K562 (cell line): ENCODE data around the gene ANXA2. TPM values are rescaled to one million over a fixed set of nuclear protein-coding genes. Genes with fewer than 3 reads are reported as not detected.
A peak's percentile ranks its signal among the peaks of the same experiment; 100 is the strongest.

Source experiments
- ATAC-seq: fragments of 200-7000 bp; cut with Tn5 transposase; 3 replicates; pipeline ENCODE4 v1.9.1; 2020; ENCODE audit warnings: moderate library complexity
- BruUV-seq: library from RNA; stranded (reverse); fragments of 400-500 nt; replicated peaks from 2 replicates; lab custom pipeline; 2021; lab: Mats Ljungman, UMichigan
- CTCF ChIA-PET: fragments of 300-600 bp; formaldehyde crosslinking; extraction: SDS; loops from one replicate; lab custom pipeline; 2021; ENCODE audit warnings: low intra/inter-chr PET ratio; lab: Yijun Ruan, JAX
- POLR2A ChIA-PET: fragments of 300-600, 350-650 bp; sonication (Branson Sonifier 250); formaldehyde crosslinking; extraction: SDS; loops from one replicate; lab custom pipeline; 2021; ENCODE audit warnings: antibody characterized with exemption, inconsistent platforms; lab: Yijun Ruan, JAX
- DNase-seq, 4 experiments: peaks; one replicate each; pipeline versions ENCODE4 v3.0.0 to v3.0.0-alpha.2; 2011 to 2018; ENCODE audit warnings: low spot score in 3 of 4, mixed read lengths in 3 of 4; ENCODE audit errors: extremely low read depth in 1 of 4
- FAIRE-seq: peaks from 2 replicates; lab custom pipeline; 2011; peaks lifted over from hg19 to GRCh38; lab: Jason Lieb, UNC
- H2AFZ ChIP-seq: 2 replicates; pipeline ENCODE4 v1.6.0; 2011; ENCODE audit warnings: low read depth, low read length, control low read depth, inconsistent platforms
- H3K27ac ChIP-seq: fragments of 200-600 bp; 3 replicates; pipeline ENCODE4 v1.8.0; 2011; ENCODE audit warnings: low read depth, mild to moderate bottlenecking, control low read depth, inconsistent platforms, low read length, moderate library complexity, mixed read lengths; ENCODE audit errors: extremely low read depth
- H3K27me3 ChIP-seq, 2 experiments: fragments of 300-600 bp in 1 of 2; 2 replicates in 1 of 2; 3 replicates in 1 of 2; pipeline versions ENCODE4 v1.6.0 to v1.8.0; 2011; ENCODE audit warnings: inconsistent platforms in 2 of 2, low read length in 2 of 2, mild to moderate bottlenecking in 1 of 2, mixed read lengths in 1 of 2, moderate library complexity in 1 of 2; ENCODE audit not compliant: control insufficient read depth in 2 of 2, insufficient read depth in 2 of 2
- H3K36me3 ChIP-seq: fragments of 300-600 bp; 3 replicates; pipeline ENCODE4 v1.8.0; 2011; ENCODE audit warnings: mild to moderate bottlenecking, low read length, inconsistent platforms; ENCODE audit not compliant: control insufficient read depth, insufficient read depth
- H3K4me1 ChIP-seq, 2 experiments: fragments of 200-600 bp in 1 of 2; replicated peaks in 1 of 2; 2 replicates in 1 of 2; 3 replicates in 1 of 2; pipeline versions ENCODE4 v1.5.1 to v1.8.0; 2011; ENCODE audit warnings: inconsistent platforms in 2 of 2, low read length in 2 of 2, mild to moderate bottlenecking in 1 of 2, mixed read lengths in 1 of 2, moderate library complexity in 1 of 2; ENCODE audit not compliant: control insufficient read depth in 2 of 2, insufficient read depth in 2 of 2
- H3K4me2 ChIP-seq: 2 replicates; pipeline ENCODE4 v1.6.1; 2011; ENCODE audit warnings: low read length, control low read depth, inconsistent platforms, mixed read lengths; ENCODE audit not compliant: insufficient read depth
- H3K4me3 ChIP-seq: fragments of 200-600 bp; sonication (generic), shearing (Covaris generic); 2 replicates; pipeline ENCODE4 v1.5.1; 2016; ENCODE audit warnings: control low read depth, inconsistent platforms
- H3K79me2 ChIP-seq: fragments of 200-600 bp; 3 replicates; pipeline ENCODE4 v1.8.0; 2011; ENCODE audit warnings: low read length, inconsistent platforms; ENCODE audit not compliant: control insufficient read depth, insufficient read depth
- H3K9ac ChIP-seq, 2 experiments: 2 replicates each; pipeline versions ENCODE4 v1.6.0 to v1.6.1; 2011; ENCODE audit warnings: low read depth in 2 of 2, low read length in 2 of 2, control low read depth in 1 of 2, inconsistent platforms in 1 of 2, mild to moderate bottlenecking in 1 of 2, mixed read lengths in 1 of 2; ENCODE audit not compliant: insufficient read depth in 1 of 2
- H3K9me1 ChIP-seq: one replicate; pipeline ENCODE4 v1.6.0; 2011; ENCODE audit warnings: inconsistent platforms, mild to moderate bottlenecking, low read length, moderate library complexity; ENCODE audit not compliant: control insufficient read depth, insufficient read depth
- H3K9me3 ChIP-seq: replicated peaks from 2 replicates; pipeline ENCODE4 v1.5.1; 2011; ENCODE audit warnings: low read depth, low read length, inconsistent platforms; ENCODE audit not compliant: control insufficient read depth, insufficient read depth
- H4K20me1 ChIP-seq: replicated peaks from 2 replicates; pipeline ENCODE4 v1.6.1; 2011; ENCODE audit warnings: low read length, inconsistent platforms, mixed read lengths; ENCODE audit not compliant: control insufficient read depth, insufficient read depth
- FOXP4 ChIP-seq: sonication (generic); formaldehyde crosslinking; IDR thresholded peaks from 2 replicates; pipeline ENCODE4 v1.8.0; 2022; ENCODE audit warnings: mild to moderate bottlenecking, missing genetic modification reagents, borderline replicate concordance
- POLR2A ChIP-seq: fragments of 450-650 bp; conservative IDR thresholded peaks from 2 replicates; pipeline ENCODE4 v1.6.1; 2016
- WGBS: fragments of 100-300 bp; shearing (Covaris generic); methylation state at CpG from one replicate; pipeline ENCODE4 v1.1.6; 2016; ENCODE audit warnings: low coverage, mixed read lengths; ENCODE audit not compliant: insufficient coverage; ENCODE audit errors: missing lambda C conversion rate; 5-methylcytosine and 5-hydroxymethylcytosine counted together
- in situ Hi-C: fragments of 300-500 bp; cut with MboI; formaldehyde crosslinking; loops from 4 replicates; pipeline ENCODE4 v1.15.0; 2018; ENCODE audit warnings: inconsistent platforms, mixed read lengths
- intact Hi-C: fragments of 100-400 bp; cut with micrococcal nuclease; formaldehyde crosslinking; loops from 2 replicates; pipeline ENCODE4 v1.14.2; 2022
- polyA plus RNA-seq, 8 experiments: library from polyadenylated mRNA; depleted of rRNA in 4 of 8; stranded (reverse) in 5 of 8; unstranded in 3 of 8; fragments of >200 nt; fragmentation: Nextera tagmentation in 2 of 8; fragmentation: Illumina TruSeq in 1 of 8; extraction: Ambion mirVana in 2 of 8; extraction: Trizol in 1 of 8; gene quantifications; 2 replicates each; pipeline versions ENCODE4 v1.2.1 to v1.2.3, GENCODE V29; 2011 to 2014; ENCODE audit warnings: inconsistent platforms in 1 of 8, missing spikeins in 1 of 8
- total RNA-seq, 7 experiments: library from RNA; depleted of rRNA in 6 of 7; stranded (reverse); fragments of >200 nt in 6 of 7; fragmentation: Illumina TruSeq in 2 of 7; extraction: Trizol in 2 of 7; gene quantifications; 2 replicates each; pipeline versions ENCODE4 v1.2.1 to v1.2.3, GENCODE V29; 2011 to 2021; ENCODE audit warnings: low replicate concordance in 1 of 7
- TF ChIP-seq, protein P1 (sequence below): fragments of 450-650 bp; formaldehyde crosslinking; IDR thresholded peaks from 2 replicates; pipeline ENCODE4 v1.4.0; 2020; ENCODE audit warnings: mild to moderate bottlenecking, mixed read lengths
- TF ChIP-seq, protein P2 (sequence below): sonication (generic); formaldehyde crosslinking; IDR thresholded peaks from 2 replicates; pipeline ENCODE4 v1.8.0; 2022; ENCODE audit warnings: missing genetic modification reagents, mild to moderate bottlenecking, borderline replicate concordance

Gene ANXA2
- total and polyA plus RNA-seq, 9 of the 15 experiments (the other 6 are each of a cell fraction or from before 2014, with no cell fraction given), result 301 to 1,102 (median 452) TPM

DNA sequence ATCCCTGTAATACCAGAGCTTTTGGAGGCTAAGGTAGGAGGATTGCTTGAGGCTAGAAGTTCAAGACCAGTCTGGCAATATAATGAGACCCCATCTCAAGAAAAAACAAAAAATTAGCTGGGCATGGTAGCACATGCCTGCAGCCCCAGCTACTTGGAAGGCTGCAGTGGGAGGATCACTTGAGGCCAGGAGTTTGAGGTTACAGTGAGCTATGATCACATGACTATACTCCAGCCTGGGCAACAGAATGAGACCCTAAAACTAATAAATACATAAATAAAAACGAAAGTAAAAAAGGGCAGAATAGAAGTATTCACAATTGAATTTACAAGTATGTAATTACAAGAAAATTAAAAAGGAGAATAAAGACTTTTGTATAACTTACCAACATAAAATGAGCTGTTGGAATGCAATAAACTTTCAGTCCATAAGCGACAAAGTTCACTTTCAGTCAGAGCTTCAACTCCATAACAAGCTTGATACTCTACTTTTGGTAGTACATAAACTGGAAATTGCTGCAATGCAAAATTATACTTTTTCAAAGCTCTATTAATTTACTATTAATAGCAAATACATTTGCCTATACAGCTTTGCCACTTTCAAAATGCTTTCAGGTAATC, 44.4 kb upstream of the ANXA2 start:
- DNase-seq, result no peak
- no TSS peak for BruUV-seq
- intact Hi-C loops (no loop called here), in situ Hi-C loops (no loop called here)
- no peaks in the 10 kb centered on the region for H3K27me3 ChIP-seq
- WGBS, result 50% methylated on average over 2 of the region's 2 CpGs
- no peak overlapping the region for H3K9ac ChIP-seq
- ATAC-seq, result no peak
- TF ChIP-seq POLR2A (no peak), FOXP4 (no peak)
- TF ChIP-seq, protein P1, sequence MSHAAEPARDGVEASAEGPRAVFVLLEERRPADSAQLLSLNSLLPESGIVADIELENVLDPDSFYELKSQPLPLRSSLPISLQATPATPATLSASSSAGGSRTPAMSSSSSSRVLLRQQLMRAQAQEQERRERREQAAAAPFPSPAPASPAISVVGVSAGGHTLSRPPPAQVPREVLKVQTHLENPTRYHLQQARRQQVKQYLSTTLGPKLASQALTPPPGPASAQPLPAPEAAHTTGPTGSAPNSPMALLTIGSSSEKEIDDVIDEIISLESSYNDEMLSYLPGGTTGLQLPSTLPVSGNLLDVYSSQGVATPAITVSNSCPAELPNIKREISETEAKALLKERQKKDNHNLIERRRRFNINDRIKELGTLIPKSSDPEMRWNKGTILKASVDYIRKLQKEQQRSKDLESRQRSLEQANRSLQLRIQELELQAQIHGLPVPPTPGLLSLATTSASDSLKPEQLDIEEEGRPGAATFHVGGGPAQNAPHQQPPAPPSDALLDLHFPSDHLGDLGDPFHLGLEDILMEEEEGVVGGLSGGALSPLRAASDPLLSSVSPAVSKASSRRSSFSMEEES, result peak; percentile 59; the same call in 1 of the 2 replicates
- TF ChIP-seq, protein P2, sequence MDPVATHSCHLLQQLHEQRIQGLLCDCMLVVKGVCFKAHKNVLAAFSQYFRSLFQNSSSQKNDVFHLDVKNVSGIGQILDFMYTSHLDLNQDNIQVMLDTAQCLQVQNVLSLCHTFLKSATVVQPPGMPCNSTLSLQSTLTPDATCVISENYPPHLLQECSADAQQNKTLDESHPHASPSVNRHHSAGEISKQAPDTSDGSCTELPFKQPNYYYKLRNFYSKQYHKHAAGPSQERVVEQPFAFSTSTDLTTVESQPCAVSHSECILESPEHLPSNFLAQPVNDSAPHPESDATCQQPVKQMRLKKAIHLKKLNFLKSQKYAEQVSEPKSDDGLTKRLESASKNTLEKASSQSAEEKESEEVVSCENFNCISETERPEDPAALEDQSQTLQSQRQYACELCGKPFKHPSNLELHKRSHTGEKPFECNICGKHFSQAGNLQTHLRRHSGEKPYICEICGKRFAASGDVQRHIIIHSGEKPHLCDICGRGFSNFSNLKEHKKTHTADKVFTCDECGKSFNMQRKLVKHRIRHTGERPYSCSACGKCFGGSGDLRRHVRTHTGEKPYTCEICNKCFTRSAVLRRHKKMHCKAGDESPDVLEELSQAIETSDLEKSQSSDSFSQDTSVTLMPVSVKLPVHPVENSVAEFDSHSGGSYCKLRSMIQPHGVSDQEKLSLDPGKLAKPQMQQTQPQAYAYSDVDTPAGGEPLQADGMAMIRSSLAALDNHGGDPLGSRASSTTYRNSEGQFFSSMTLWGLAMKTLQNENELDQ (CRISPR knock-in tag), result no peak
- CTCF ChIA-PET, result interaction anchor here (0.5 to 0.8 kb wide), 2 partner anchors 113 to 266 kb away, joined by 3 read pairs; no protein-coding TSS in a partner anchor
- H3K4me3 ChIP-seq, result no peak overlapping the region
- no peak overlapping the region for H3K4me2 ChIP-seq
- H3K9me3 ChIP-seq, result no peaks in the 10 kb centered on the region
- no peaks in the 10 kb centered on the region for H3K9me1 ChIP-seq
- H4K20me1 ChIP-seq, result no peaks in the 10 kb centered on the region
- no peak overlapping the region for H3K27ac ChIP-seq
- POLR2A ChIA-PET, result interaction anchor here (0.6 to 3.1 kb wide), 6 partner anchors 9 to 36 kb away, joined by 3 to 11 read pairs (median 4); partner anchors contain the start of gene ICE2
- H3K79me2 ChIP-seq, result no peaks in the 10 kb centered on the region
- H3K4me1 ChIP-seq, result no peaks in the 10 kb centered on the region
- H3K36me3 ChIP-seq, result peaks cover 40% of the 10 kb centered on the region
- FAIRE-seq, result no peak
- H2AFZ ChIP-seq, result no peak overlapping the region
